CD4-positive, alpha-beta T cell treated with Interleukin-15 for 4 hours (primary cell): ENCODE results near the gene SLC38A3.

ENCODE experiments used
- DNase-seq: peaks from one replicate; pipeline ENCODE4 v3.0.0-alpha.2; 2020; ENCODE audit warnings: low spot score

Gene SLC38A3

GRCh38 chr3:50204804-50205412 is at the start of gene SLC38A3:
TSS of gene SLC38A3 (plus strand) at chr3:50205271. CDS start at chr3:50214200, 8,929 bp downstream.
- DNase-seq: peak; percentile 4

- DNase-seq: no peak
These were observed 49.6 kb upstream of the SLC38A3 start for GRCh38 chr3:50155491-50155878.

GRCh38 chr3:50155891-50156290 is 49.2 kb upstream of the SLC38A3 start:
- DNase-seq: no peak

GRCh38 chr3:50156549-50157493 is 48.2 kb upstream of the SLC38A3 start:
- DNase-seq: no peak

DNA sequence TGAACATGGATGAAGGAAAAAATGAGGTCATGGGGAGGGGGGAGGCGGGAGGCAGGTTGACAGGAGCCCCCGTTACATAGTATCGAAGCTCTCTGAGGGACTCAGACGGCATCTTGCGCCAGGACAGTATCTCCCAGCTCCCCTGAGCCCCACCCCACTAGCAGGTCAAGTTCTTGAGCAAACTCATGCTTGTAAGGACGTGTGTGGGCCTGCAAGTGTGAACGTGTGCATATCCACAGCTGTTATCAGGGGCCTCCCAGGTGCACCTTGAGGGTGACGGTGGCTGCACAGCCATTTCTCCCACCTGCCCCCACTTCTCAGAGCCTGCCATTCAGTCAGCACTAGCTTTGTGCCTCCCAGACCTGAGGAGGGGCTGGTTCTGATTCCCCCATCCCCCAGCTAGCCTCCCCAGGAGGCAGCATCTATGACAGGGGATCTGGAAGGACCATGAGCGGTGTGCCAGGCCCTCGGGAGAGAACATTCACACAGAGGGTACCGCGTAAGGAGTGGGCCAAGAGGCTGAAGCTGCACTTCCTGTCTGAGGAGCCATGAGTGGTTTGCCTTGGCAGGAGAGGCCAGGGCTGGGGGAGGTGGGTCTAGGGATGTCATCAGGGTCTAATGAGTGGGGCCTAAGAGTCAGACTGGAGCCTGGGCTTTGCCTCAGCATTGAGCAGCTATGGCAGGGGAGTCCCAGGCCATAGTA is 47.1 kb upstream of the SLC38A3 start:
- DNase-seq: no peak

DNA sequence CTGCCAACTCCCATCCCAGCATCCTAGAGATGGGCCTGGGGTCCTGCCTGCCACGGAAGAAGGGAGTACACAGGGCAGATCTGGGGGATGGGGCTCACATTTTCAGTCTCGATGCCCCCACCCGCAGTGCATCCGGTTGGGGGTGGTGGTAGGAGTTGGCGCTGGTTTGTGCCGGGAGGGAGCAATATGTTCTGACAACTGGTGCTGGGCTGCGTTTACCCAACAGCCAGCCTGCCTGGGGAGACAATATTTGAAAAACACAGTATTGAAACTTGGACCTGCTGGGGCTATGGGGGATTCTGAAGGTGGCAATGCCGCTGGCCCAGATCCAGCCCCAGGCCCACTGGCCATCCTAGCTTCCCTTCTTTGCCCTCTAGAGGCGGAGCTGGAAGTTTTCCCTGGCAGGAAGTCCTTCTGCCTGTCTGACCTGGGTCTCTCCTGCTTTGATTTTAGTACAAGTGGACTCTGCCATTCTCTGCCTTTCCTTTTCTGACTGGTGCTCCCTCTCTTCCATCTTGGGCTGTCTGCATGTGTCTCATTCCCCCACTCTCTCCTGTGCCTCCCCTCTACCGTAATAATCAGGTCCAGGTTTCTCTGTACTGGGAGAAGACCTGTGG is 46.4 kb upstream of the SLC38A3 start:
- DNase-seq: no peak

GRCh38 chr3:50160561-50160983 is 44.5 kb upstream of the SLC38A3 start:
- DNase-seq: no peak

DNA sequence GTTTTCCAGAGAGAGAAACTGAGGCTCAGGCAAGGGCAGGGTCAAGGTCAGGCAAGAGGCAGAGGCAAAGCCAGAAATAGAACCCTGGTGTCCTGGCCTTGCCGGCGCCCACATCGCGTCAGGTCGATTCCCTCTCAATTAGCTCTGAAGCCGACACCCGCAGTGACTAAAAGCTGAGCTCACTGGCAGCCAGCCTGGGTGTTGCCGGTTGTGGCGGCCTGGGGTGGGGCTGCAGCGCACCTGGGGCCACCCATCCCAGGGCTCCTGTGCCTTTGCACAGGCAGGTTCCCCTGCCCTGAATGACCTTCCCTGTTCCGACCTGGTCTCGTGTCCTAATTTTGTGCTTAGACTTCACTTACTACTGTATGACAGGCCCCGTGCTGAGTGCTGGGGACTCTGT is 43.8 kb upstream of the SLC38A3 start:
- DNase-seq: no peak

DNA sequence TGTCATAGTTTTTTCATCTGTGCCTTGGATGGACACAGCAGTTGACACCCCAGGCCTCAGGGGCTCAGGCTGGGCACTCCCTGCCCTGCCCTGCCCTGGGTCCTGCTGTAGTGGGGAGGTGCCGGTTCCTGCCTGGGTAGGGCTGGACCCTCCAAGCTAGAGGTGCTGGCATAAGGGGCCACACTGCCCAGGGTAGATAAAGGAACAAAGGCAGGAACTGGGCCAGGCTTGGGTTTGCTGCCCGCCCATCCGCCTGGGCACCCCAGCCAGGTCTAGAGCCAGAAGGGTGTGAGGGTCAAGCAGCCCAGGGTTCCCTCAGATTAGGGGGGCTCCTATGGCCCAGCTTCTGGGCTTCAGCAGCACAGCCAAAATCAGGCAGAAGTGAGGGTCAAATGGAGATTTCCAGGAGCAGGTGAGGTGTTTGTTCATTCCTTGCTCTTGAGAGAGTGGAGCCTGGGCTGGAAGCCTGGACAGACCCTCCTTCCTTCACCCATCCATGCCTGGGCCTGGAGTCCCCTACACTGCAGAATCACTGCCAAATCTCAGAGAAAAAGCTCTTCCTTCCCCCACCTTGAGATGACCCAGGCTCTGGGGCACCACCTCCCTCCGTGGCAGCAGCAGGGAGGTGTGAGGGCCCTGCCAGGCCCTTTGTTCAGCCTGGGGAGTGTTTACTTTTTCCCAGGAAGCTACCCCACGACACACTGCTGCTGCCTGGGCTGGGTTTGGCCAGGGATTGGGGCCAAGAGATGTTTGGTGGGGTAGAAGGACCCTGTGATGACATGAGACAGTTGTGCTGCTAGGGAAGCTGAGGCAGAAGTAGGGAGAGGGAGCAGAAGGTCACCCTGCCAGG is 42.8 kb upstream of the SLC38A3 start:
- no peak for DNase-seq

GRCh38 chr3:50163572-50164455 is 41.3 kb upstream of the SLC38A3 start:
- no peak for DNase-seq

GRCh38 chr3:50164481-50164880 is 40.6 kb upstream of the SLC38A3 start:
- DNase-seq: no peak

DNA sequence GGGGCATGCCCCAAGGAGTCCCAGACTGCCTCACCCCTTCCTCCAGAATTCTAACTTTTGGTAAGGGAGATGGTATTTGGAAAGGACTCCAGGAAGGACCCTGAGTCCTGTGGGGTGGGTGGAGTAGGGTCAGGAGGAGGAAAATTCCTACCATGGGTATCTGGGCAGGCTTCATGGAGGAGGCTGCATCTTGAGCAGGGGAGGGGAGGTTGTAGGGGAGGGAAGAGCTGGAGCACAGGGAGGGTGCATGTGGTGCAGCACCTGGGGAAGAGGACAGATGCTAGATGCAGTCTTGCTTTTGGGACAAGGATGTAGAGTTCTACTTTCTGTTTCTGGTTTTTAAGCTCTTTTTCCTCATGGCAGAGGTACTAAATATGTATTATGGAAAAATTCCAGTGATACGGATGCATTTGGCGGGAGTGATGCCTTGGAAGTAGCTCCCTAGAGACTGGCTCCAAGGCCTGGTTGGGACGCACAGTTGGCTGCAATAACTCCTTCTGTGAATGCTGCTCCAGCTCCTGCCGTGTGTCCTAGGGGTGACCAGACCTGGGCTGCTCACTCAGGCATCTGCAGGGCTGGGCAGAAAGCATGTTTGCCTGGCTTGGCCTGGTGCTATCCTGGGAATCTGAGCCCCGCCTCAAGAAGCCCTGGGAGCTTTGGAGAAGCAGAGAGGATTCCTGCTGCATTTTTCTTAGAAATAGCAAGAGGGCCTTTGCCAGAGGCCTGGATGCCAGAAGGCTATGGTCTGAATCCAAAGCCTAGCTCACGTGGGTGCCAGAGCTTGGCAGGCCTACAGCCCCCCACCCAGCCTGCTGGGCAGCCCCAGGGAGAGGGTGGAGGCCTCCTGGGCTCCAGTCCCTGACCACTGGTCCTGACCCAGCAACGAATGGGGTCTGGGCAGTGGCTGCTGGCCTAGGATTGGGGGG is 39.8 kb upstream of the SLC38A3 start:
- DNase-seq: no peak

- DNase-seq: no peak
These were observed 39.0 kb upstream of the SLC38A3 start for GRCh38 chr3:50165910-50166538.

DNA sequence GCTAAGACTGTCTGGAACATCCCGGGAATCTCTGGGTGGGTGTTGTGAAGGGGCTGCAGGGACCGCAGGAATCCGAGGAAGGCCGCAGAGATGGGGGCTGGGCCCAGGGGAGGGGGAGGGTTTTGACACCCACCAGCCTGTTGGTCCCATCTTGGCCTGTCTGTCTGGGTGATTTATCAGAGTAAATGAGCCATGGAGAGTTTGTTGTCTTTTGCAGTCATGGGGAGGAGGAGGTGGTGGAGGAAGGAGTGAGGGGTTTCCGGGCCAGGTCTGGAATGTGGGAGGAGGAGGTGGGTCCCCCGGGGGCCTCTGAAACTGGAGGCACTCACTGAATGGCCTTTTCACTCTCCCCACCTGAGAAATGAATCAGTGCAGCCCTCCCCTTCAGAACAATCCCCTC is 38.5 kb upstream of the SLC38A3 start:
- no peak for DNase-seq

DNA sequence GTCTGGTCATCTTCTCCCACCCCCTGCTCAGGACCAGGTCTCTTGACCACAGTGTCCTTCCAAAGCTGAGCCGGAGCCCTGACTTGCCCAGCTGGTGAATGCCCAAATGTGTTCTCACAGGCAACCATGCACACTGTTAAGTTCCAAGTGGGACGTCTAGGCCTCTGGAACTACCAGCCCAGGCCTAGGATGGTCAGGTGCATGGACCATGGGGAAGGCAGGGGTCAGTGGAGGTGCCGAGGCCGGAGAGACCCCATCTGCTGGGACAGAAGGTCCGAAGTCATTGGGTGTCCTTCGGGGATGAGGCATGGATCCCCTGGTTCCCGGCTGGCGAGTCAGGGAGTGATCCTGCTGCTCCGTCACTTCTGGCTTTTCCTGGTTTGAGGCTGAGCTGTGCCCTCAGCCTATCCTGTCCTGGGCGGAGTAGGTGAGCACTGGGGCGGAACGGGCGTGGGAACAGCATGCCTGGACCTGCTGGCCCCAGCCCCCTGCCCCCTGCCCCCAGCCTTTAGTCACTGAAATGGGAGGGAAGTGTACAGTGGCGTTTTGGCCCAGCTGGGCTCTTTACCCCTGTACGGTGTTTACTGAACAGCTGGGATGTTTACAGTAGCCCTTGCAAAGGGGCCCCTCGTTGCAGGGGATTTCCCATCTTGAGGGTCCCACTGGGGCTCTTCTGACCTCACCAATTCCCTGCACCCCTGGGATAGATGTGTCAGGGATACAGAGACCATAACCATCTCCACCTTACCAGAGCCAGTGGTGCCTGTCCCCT is 37.8 kb upstream of the SLC38A3 start:
- no peak for DNase-seq

- no peak for DNase-seq
These were observed 37.2 kb upstream of the SLC38A3 start for GRCh38 chr3:50167841-50168209.

- DNase-seq: no peak
These were observed 36.7 kb upstream of the SLC38A3 start for GRCh38 chr3:50168388-50168787.

- DNase-seq: no peak
These were observed 36.3 kb upstream of the SLC38A3 start for GRCh38 chr3:50168791-50169190.
